Lower leg skin (tissue), 3 donors: ENCODE measurements around the gene TPBGL.

Experiments used
- POLR2A ChIP-seq, 2 donors: fragments of 450-650 bp; IDR thresholded peaks; one replicate each; pipeline ENCODE4 v1.6.1; 2016 to 2017; ENCODE audit warnings: antibody characterized with exemption in 2 of 2, mild to moderate bottlenecking in 1 of 2, moderate library complexity in 1 of 2
- TF ChIP-seq, protein P1 (sequence below), 3 donors: fragments of 450-650 bp; IDR thresholded peaks; one replicate each; pipeline ENCODE4 v1.5.1; 2016; ENCODE audit warnings: antibody characterized with exemption in 3 of 3, mild to moderate bottlenecking in 3 of 3, moderate library complexity in 2 of 3

DNA sequence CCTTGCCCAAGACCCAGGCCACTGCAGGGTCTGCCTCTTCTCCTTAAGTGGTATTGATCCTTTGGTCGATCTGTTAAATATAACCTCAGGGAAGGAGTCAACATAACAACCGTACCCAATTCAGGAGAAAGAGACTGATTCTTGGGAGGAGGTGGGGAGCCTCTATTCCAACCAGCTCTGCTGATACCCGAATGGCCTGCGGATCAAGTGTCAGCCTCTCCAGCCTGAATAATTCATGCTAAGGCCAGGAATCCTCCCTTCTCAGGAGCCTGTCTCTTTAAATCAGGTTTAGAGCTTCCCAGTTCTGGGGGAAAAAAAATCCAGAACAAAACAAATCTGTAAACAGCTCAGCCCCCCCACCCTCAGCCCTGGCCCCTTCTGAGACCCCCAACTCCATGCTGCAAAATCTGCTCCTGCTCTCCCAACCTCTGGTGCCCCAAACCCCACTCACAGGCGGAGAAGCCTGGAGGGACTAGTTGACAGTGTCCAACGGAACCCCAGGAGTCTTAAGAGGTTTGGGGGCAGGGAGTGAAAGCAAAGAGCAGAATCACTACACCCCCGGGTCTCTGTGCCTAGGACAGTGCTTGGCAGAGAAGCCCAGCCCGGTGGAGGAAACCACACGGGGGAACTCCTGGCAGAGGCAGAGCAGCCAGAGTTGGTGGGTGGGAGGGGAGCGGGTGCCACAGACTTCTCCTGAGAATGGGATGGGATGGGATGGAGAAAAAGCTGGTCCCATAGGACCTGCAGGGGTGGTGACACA, 863 bp upstream of the TPBGL start:
- TF ChIP-seq, protein P1, sequence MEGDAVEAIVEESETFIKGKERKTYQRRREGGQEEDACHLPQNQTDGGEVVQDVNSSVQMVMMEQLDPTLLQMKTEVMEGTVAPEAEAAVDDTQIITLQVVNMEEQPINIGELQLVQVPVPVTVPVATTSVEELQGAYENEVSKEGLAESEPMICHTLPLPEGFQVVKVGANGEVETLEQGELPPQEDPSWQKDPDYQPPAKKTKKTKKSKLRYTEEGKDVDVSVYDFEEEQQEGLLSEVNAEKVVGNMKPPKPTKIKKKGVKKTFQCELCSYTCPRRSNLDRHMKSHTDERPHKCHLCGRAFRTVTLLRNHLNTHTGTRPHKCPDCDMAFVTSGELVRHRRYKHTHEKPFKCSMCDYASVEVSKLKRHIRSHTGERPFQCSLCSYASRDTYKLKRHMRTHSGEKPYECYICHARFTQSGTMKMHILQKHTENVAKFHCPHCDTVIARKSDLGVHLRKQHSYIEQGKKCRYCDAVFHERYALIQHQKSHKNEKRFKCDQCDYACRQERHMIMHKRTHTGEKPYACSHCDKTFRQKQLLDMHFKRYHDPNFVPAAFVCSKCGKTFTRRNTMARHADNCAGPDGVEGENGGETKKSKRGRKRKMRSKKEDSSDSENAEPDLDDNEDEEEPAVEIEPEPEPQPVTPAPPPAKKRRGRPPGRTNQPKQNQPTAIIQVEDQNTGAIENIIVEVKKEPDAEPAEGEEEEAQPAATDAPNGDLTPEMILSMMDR (IDR thresholded peaks at IDR 0.05), result no peak
- no peak for TF ChIP-seq POLR2A (IDR thresholded peaks at IDR 0.05)
